ENCODE measurements around the gene GABRR2. TPM values are rescaled to one million over a fixed set of nuclear protein-coding genes. Genes with fewer than 3 reads are reported as not detected.

The GABRR2 gene
- total RNA-seq, 2 donors from 2014 or later = 0.48 to 0.49 TPM

GRCh38 chr6:89287351-89288028, 27.6 kb downstream of the GABRR2 start:
- no peaks in the 10 kb centered on the region for H3K9me3 ChIP-seq
- H3K9ac ChIP-seq (ENCODE audit: low read depth in 2 of 2, low read length in 2 of 2) = no peak overlapping the region
- no peak for TF ChIP-seq CTCF (IDR thresholded peaks at IDR 0.05)
- DNase-seq = no peak
- H3K4me1 ChIP-seq = no peaks in the 10 kb centered on the region
- no peaks in the 10 kb centered on the region for H3K27me3 ChIP-seq
- no peak overlapping the region for H3K27ac ChIP-seq
- no peak overlapping the region for H3K4me3 ChIP-seq
- no peaks in the 10 kb centered on the region for H3K36me3 ChIP-seq
- intact Hi-C loops (cut with DNase I) = no loop called here

GRCh38 chr6:89286516-89286915, 28.6 kb downstream of the GABRR2 start:
- Histone ChIP-seq H3K27ac (no peak overlapping the region), H3K4me1 (no peaks in the 10 kb centered on the region), H3K36me3 (no peaks in the 10 kb centered on the region), H3K27me3 (no peaks in the 10 kb centered on the region), H3K9me3 (no peaks in the 10 kb centered on the region), H3K9ac (ENCODE audit: low read depth in 2 of 2, low read length in 2 of 2) (no peak overlapping the region), H3K4me3 (no peak overlapping the region)
- DNase-seq = no peak
- intact Hi-C loops (cut with DNase I) = no loop called here
- no peak for TF ChIP-seq CTCF (IDR thresholded peaks at IDR 0.05)

DNA sequence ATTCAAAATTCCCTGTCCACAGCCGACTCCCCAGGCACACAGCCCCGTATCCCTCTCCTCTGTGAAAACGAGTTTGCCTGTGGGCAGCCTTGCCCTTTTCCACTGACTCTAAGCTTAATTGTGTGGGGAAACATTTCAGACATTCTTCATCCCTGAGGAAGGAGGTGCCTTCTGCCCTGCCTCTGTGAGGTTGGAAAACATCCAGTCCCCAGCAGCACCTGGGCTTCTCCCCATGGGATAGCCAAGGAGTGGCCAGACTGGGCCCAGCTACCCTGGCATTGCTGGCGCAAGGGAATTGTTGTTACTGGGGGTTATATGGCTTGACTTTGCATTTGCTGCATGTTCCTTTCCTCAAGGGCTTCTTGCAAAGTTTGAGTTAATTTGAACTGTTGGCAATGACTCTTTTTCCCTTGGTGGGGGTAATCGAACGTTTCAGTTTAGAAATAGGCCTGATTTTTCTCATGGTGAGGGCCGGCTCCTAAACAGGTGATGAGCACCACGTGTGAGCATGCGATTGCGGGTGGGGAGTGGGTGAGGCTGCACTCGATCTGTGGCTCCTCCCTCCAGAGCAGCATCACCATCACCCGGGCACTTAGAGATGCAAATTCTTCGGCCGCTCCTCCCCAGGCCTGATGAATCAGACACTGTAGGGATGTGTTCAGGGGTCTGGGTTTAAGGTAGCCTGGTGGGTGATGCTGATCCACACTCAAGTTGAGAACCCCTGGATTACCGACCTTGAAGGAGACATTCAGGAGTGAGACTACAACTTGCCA, 29.9 kb downstream of the GABRR2 start:
- TF ChIP-seq CTCF (IDR thresholded peaks at IDR 0.05) = no peak
- H3K36me3 ChIP-seq = no peaks in the 10 kb centered on the region
- H3K27me3 ChIP-seq = no peaks in the 10 kb centered on the region
- DNase-seq = no peak
- H3K9me3 ChIP-seq = no peaks in the 10 kb centered on the region
- H3K9ac ChIP-seq (ENCODE audit: low read depth in 2 of 2, low read length in 2 of 2) = no peak overlapping the region
- H3K4me3 ChIP-seq = no peak overlapping the region
- H3K4me1 ChIP-seq = no peaks in the 10 kb centered on the region
- intact Hi-C loops (cut with DNase I) = no loop called here
- no peak overlapping the region for H3K27ac ChIP-seq

- no peak for DNase-seq
- Histone ChIP-seq H3K9me3 (no peaks in the 10 kb centered on the region), H3K36me3 (no peaks in the 10 kb centered on the region), H3K4me3 (no peak overlapping the region), H3K4me1 (no peaks in the 10 kb centered on the region), H3K27me3 (no peaks in the 10 kb centered on the region), H3K9ac (ENCODE audit: low read depth in 2 of 2, low read length in 2 of 2) (no peak overlapping the region), H3K27ac (no peak overlapping the region)
- intact Hi-C loops (cut with DNase I) = no loop called here
- TF ChIP-seq CTCF (IDR thresholded peaks at IDR 0.05) = no peak
Observed at GRCh38 chr6:89284081-89284480, 31.0 kb downstream of the GABRR2 start.

DNA sequence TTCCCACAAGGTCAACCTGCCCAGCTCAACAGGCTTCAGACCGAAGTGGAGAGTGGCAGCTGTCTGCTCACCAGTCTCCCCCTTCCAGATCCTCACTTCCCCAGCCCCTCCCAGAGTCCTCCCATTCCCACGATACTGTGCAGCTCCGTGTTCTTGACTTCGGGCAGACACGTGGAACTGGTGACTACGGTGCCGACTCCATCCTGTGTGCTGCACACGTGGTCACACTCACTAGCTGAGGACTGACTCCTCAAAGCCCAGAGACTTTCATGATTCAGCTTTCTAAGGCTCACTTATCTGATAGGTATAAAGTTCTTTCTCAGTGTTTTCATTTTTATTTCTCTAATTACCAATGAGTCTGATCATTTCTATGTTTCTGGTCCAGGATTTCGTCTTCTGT, 32.4 kb downstream of the GABRR2 start:
- Histone ChIP-seq H3K36me3 (no peaks in the 10 kb centered on the region), H3K27ac (no peak overlapping the region), H3K4me1 (no peaks in the 10 kb centered on the region), H3K9me3 (no peaks in the 10 kb centered on the region), H3K27me3 (no peaks in the 10 kb centered on the region), H3K9ac (ENCODE audit: low read depth in 2 of 2, low read length in 2 of 2) (no peak overlapping the region), H3K4me3 (no peak overlapping the region)
- no peak for DNase-seq
- TF ChIP-seq CTCF (IDR thresholded peaks at IDR 0.05) = no peak
- intact Hi-C loops (cut with DNase I) = no loop called here

Data from colonic mucosa (tissue), 4 donors.